Measurements from ENCODE around the gene FNTB. TPM values are rescaled to one million over a fixed set of nuclear protein-coding genes. Genes with fewer than 3 reads are reported as not detected.
A peak's percentile ranks its signal among the peaks of the same experiment; 100 is the strongest.

FNTB gene
- total and polyA plus RNA-seq, 2 donors (not counting 1 experiment from before 2014, with no cell fraction given), result 6.6 to 10.2 TPM

- Histone ChIP-seq H3K9ac (ENCODE audit: low read length) (peak overlapping the region; percentile 95), H3K4me2 (replicated peaks; ENCODE audit: low read depth, low read length, poor library complexity, severe bottlenecking) (peak overlapping the region; percentile 86), H3K4me1 (ENCODE audit: control insufficient read depth in 2 of 2, insufficient read depth in 2 of 2, low read length in 2 of 2) (peaks cover 23 to 30% of the 10 kb centered on the region in 2 donors), H3K27me3 (replicated peaks in 1 of 4; ENCODE audit: control extremely low read depth in 1 of 4, control insufficient read depth in 3 of 4, insufficient read depth in 4 of 4, low read length in 3 of 4) (no peaks in the 10 kb centered on the region), H4K20me1 (ENCODE audit: control insufficient read depth, insufficient read depth, low read length, poor library complexity, severe bottlenecking) (peaks cover 10% of the 10 kb centered on the region), H3K27ac (ENCODE audit: low read length in 2 of 2) (peak overlapping the region; percentile 95 to 97), H3K4me3 (ENCODE audit: control extremely low read depth in 1 of 5, extremely low read depth in 1 of 5, insufficient read depth in 1 of 5, low read depth in 2 of 5, low read length in 4 of 5) (peak overlapping the region; percentile 57 to 97 (median 89)), H2AFZ (ENCODE audit: insufficient read depth, low read depth, low read length, poor library complexity, severe bottlenecking) (peak overlapping the region; percentile 81), H3K9me3 (ENCODE audit: control extremely low read depth in 1 of 3, control insufficient read depth in 2 of 3, insufficient read depth in 1 of 3, low read length in 2 of 3) (no peaks in the 10 kb centered on the region), H3K36me3 (replicated peaks in 1 of 2; ENCODE audit: control extremely low read depth in 1 of 2, control insufficient read depth in 1 of 2, extremely low read depth in 1 of 2, insufficient read depth in 2 of 2, low read length in 1 of 2) (peaks cover 0 to 7% of the 10 kb centered on the region in 2 experiments), H3K79me2 (ENCODE audit: control insufficient read depth, insufficient read depth, low read length) (peaks cover 42% of the 10 kb centered on the region)
- ATAC-seq (ENCODE audit: low read depth), result no peak
- Mint-ChIP-seq H3K27me3 (no peaks in the 10 kb centered on the region), H3K4me3 (peak overlapping the region; percentile 91), H3K9me3 (ENCODE audit: insufficient read depth) (no peaks in the 10 kb centered on the region), H3K4me1 (peaks cover 45% of the 10 kb centered on the region), H3K27ac (peak overlapping the region; percentile 97)
- no peak for DNase-seq
- 0% methylated on average over 29 of the region's 66 CpGs for WGBS (ENCODE audit: insufficient coverage)
- TF ChIP-seq CTCF (IDR thresholded peaks at IDR 0.05) (no peak), EZH2 (IDR thresholded peaks at IDR 0.05; ENCODE audit: borderline replicate concordance, insufficient read depth, low read depth, low read length, poor library complexity, severe bottlenecking) (no peak)
- ChIA-PET POLR2A (interaction anchor here (0.5 to 1.4 kb wide), 6 partner anchors 15 to 313 kb away, joined by 3 to 10 read pairs (median 3); partner anchors contain the start of gene FNTB), CTCF (interaction anchor here (0.8 to 2.8 kb wide), 3 partner anchors 63 to 723 kb away, joined by 3 to 8 read pairs (median 5); no protein-coding TSS in a partner anchor)
- intact Hi-C loops (cut with micrococcal nuclease), result loop anchor here (1.0 to 5.0 kb wide), 8 partner anchors 104 to 1560 kb away; partner anchors contain the start of genes CHURC1, PPP2R5E, SGPP1 and WDR89
Measured at GRCh38 chr14:65101631-65102440, 115.1 kb downstream of the FNTB start.
